Naive B cell (primary cell): ENCODE data around the gene ARHGAP6. TPM values are rescaled to one million over a fixed set of nuclear protein-coding genes. Genes with fewer than 3 reads are reported as not detected.

Experiments
- ATAC-seq, 2 donors: fragments of 150-1000 bp; cut with Tn5 transposase; 2 replicates each; pipeline ENCODE4 v1.10.0; 2021; ENCODE audit warnings: low read depth in 2 of 2, mild to moderate bottlenecking in 2 of 2, moderate library complexity in 2 of 2
- DNase-seq: peaks from one replicate; pipeline ENCODE4 v3.0.0; 2022
- H3K27ac Mint-ChIP-seq, 6 donors: one replicate each; pipeline ENCODE4 v1.8.0; 2020 to 2022; ENCODE audit warnings: mild to moderate bottlenecking in 6 of 6, mixed read lengths in 6 of 6, moderate library complexity in 5 of 6, inconsistent platforms in 2 of 6
- H3K27me3 Mint-ChIP-seq, 3 donors: one replicate each; pipeline ENCODE4 v1.8.0; 2021 to 2022; ENCODE audit warnings: mixed read lengths in 3 of 3, mild to moderate bottlenecking in 1 of 3
- H3K36me3 Mint-ChIP-seq, 2 donors: one replicate each; pipeline ENCODE4 v1.8.0; 2020 to 2022; ENCODE audit warnings: mixed read lengths in 2 of 2, inconsistent platforms in 1 of 2, mild to moderate bottlenecking in 1 of 2
- H3K4me1 Mint-ChIP-seq, 3 donors: one replicate each; pipeline ENCODE4 v1.8.0; 2020 to 2022; ENCODE audit warnings: mixed read lengths in 3 of 3, inconsistent platforms in 1 of 3, mild to moderate bottlenecking in 1 of 3, moderate library complexity in 1 of 3
- H3K4me3 Mint-ChIP-seq, 8 donors: one replicate each; pipeline ENCODE4 v1.8.0; 2020 to 2022; ENCODE audit warnings: mild to moderate bottlenecking in 8 of 8, mixed read lengths in 8 of 8, moderate library complexity in 8 of 8, inconsistent platforms in 2 of 8
- H3K9me3 Mint-ChIP-seq, 7 donors: one replicate each; pipeline ENCODE4 v1.8.0; 2020 to 2022; ENCODE audit warnings: mixed read lengths in 7 of 7, mild to moderate bottlenecking in 5 of 7, inconsistent platforms in 2 of 7, moderate library complexity in 1 of 7
- polyA plus RNA-seq, 6 donors: library from polyadenylated mRNA; unstranded; fragments of 300-500 nt; fragmentation: Illumina TruSeq; gene quantifications; one replicate each; pipeline ENCODE4 v1.2.3, GENCODE V29; 2021; ENCODE audit warnings: low read depth in 6 of 6

The ARHGAP6 gene
- under 1 TPM in 4 of 6 donors, not detected in 2; 0.05 to 0.12 (median 0.09) TPM for polyA plus RNA-seq

GRCh38 chrX:11665168-11666111 lies at the start of gene ARHGAP6:
TSS of gene ARHGAP6 (minus strand) at chrX:11665920. CDS start at chrX:11664828, 1,092 bp downstream.
- Mint-ChIP-seq H3K9me3 (peaks cover 0 to 5% (median 0%) of the 10 kb centered on the region in 7 donors), H3K27ac (no peak within 1 kb of the TSS), H3K4me3 (peak within 1 kb of the TSS in 4 of 8 donors; percentile 20 to 65 (median 40)), H3K36me3 (no peaks in the 10 kb centered on the region), H3K27me3 (peaks cover 36 to 64% (median 54%) of the 10 kb centered on the region in 3 donors), H3K4me1 (peaks cover 5 to 11% (median 7%) of the 10 kb centered on the region in 3 donors)
- ATAC-seq = no peak
- DNase-seq = no peak

GRCh38 chrX:11704725-11705495 lies 39.2 kb upstream of the ARHGAP6 start:
- ATAC-seq (no peak), DNase-seq (no peak)
- H3K4me1 Mint-ChIP-seq = no peaks in the 10 kb centered on the region
- no peaks in the 10 kb centered on the region for H3K36me3 Mint-ChIP-seq
- H3K9me3 Mint-ChIP-seq = peaks cover 0 to 4% (median 0%) of the 10 kb centered on the region in 7 donors
- peaks cover 5 to 31% (median 15%) of the 10 kb centered on the region in 3 donors for H3K27me3 Mint-ChIP-seq
- H3K4me3 Mint-ChIP-seq = no peak overlapping the region
- no peak overlapping the region for H3K27ac Mint-ChIP-seq

- peaks cover 0 to 4% (median 0%) of the 10 kb centered on the region in 7 donors for H3K9me3 Mint-ChIP-seq
- no peak overlapping the region for H3K27ac Mint-ChIP-seq
- H3K27me3 Mint-ChIP-seq = peaks cover 5 to 31% (median 15%) of the 10 kb centered on the region in 3 donors
- H3K4me3 Mint-ChIP-seq = no peak overlapping the region
- DNase-seq = no peak
- no peaks in the 10 kb centered on the region for H3K36me3 Mint-ChIP-seq
- ATAC-seq = no peak
- H3K4me1 Mint-ChIP-seq = no peaks in the 10 kb centered on the region
Measured at GRCh38 chrX:11703855-11704254, 38.1 kb upstream of the ARHGAP6 start.

GRCh38 chrX:11702965-11703631 lies 37.4 kb upstream of the ARHGAP6 start:
- Mint-ChIP-seq H3K27me3 (peaks cover 5 to 31% (median 15%) of the 10 kb centered on the region in 3 donors), H3K27ac (peak overlapping the region in 1 of 6 donors; percentile 5), H3K9me3 (peaks cover 0 to 4% (median 0%) of the 10 kb centered on the region in 7 donors), H3K4me1 (no peaks in the 10 kb centered on the region), H3K4me3 (no peak overlapping the region), H3K36me3 (no peaks in the 10 kb centered on the region)
- ATAC-seq (no peak), DNase-seq (no peak)

- DNase-seq (no peak), ATAC-seq (no peak)
- Mint-ChIP-seq H3K9me3 (peaks cover 0 to 4% (median 0%) of the 10 kb centered on the region in 7 donors), H3K27ac (no peak overlapping the region), H3K4me1 (no peaks in the 10 kb centered on the region), H3K4me3 (no peak overlapping the region), H3K27me3 (peaks cover 5 to 31% (median 15%) of the 10 kb centered on the region in 3 donors), H3K36me3 (no peaks in the 10 kb centered on the region)
Measured at GRCh38 chrX:11702420-11702819, 36.7 kb upstream of the ARHGAP6 start.

GRCh38 chrX:11698702-11699101 lies 33.0 kb upstream of the ARHGAP6 start:
- Mint-ChIP-seq H3K4me3 (no peak overlapping the region), H3K4me1 (no peaks in the 10 kb centered on the region), H3K36me3 (no peaks in the 10 kb centered on the region), H3K9me3 (peaks cover 0 to 4% (median 0%) of the 10 kb centered on the region in 7 donors), H3K27me3 (peaks cover 7 to 27% (median 13%) of the 10 kb centered on the region in 3 donors), H3K27ac (no peak overlapping the region)
- DNase-seq (no peak), ATAC-seq (no peak)

GRCh38 chrX:11688201-11688600 lies 22.5 kb upstream of the ARHGAP6 start:
- ATAC-seq (no peak), DNase-seq (no peak)
- Mint-ChIP-seq H3K27ac (no peak overlapping the region), H3K4me1 (no peaks in the 10 kb centered on the region), H3K4me3 (no peak overlapping the region), H3K27me3 (peaks cover under 1 to 20% (median 15%) of the 10 kb centered on the region in 3 donors), H3K9me3 (peaks cover 0 to 8% (median 0%) of the 10 kb centered on the region in 7 donors), H3K36me3 (no peaks in the 10 kb centered on the region)

GRCh38 chrX:11687157-11687556 lies 21.4 kb upstream of the ARHGAP6 start:
- no peak for DNase-seq
- peaks cover 0 to 16% (median 12%) of the 10 kb centered on the region in 3 donors for H3K27me3 Mint-ChIP-seq
- H3K4me1 Mint-ChIP-seq = no peaks in the 10 kb centered on the region
- H3K27ac Mint-ChIP-seq = no peak overlapping the region
- H3K9me3 Mint-ChIP-seq = peaks cover 0 to 8% (median 0%) of the 10 kb centered on the region in 7 donors
- H3K36me3 Mint-ChIP-seq = no peaks in the 10 kb centered on the region
- ATAC-seq = no peak
- no peak overlapping the region for H3K4me3 Mint-ChIP-seq

- peaks cover 7 to 16% (median 14%) of the 10 kb centered on the region in 3 donors for H3K27me3 Mint-ChIP-seq
- ATAC-seq (no peak), DNase-seq (no peak)
- H3K4me3 Mint-ChIP-seq = no peak overlapping the region
- peaks cover 0 to 4% (median 0%) of the 10 kb centered on the region in 7 donors for H3K9me3 Mint-ChIP-seq
- H3K27ac Mint-ChIP-seq = no peak overlapping the region
- H3K4me1 Mint-ChIP-seq = no peaks in the 10 kb centered on the region
- no peaks in the 10 kb centered on the region for H3K36me3 Mint-ChIP-seq
Measured at GRCh38 chrX:11683057-11683456, 17.3 kb upstream of the ARHGAP6 start.

- peaks cover 0 to 5% (median 0%) of the 10 kb centered on the region in 7 donors for H3K9me3 Mint-ChIP-seq
- no peak overlapping the region for H3K4me3 Mint-ChIP-seq
- H3K36me3 Mint-ChIP-seq = no peaks in the 10 kb centered on the region
- DNase-seq (no peak), ATAC-seq (no peak)
- H3K27ac Mint-ChIP-seq = no peak overlapping the region
- no peaks in the 10 kb centered on the region for H3K4me1 Mint-ChIP-seq
- H3K27me3 Mint-ChIP-seq = peaks cover 0 to 11% (median 7%) of the 10 kb centered on the region in 3 donors
Measured at GRCh38 chrX:11678158-11678557, 12.4 kb upstream of the ARHGAP6 start.

GRCh38 chrX:11672213-11672612 lies 6.5 kb upstream of the ARHGAP6 start:
- no peak for ATAC-seq
- Mint-ChIP-seq H3K9me3 (peaks cover 0 to 5% (median 0%) of the 10 kb centered on the region in 7 donors), H3K4me1 (no peaks in the 10 kb centered on the region), H3K27me3 (peaks cover 21 to 36% (median 28%) of the 10 kb centered on the region in 3 donors), H3K27ac (no peak overlapping the region), H3K4me3 (no peak overlapping the region), H3K36me3 (no peaks in the 10 kb centered on the region)
- DNase-seq = no peak

- Mint-ChIP-seq H3K4me1 (peaks cover 0 to 8% (median 6%) of the 10 kb centered on the region in 3 donors), H3K27me3 (peaks cover 33 to 52% (median 35%) of the 10 kb centered on the region in 3 donors), H3K36me3 (no peaks in the 10 kb centered on the region), H3K27ac (no peak overlapping the region), H3K4me3 (no peak overlapping the region), H3K9me3 (peaks cover 0 to 3% (median 0%) of the 10 kb centered on the region in 7 donors)
- DNase-seq (no peak), ATAC-seq (no peak)
Measured at GRCh38 chrX:11670316-11670715, 4.6 kb upstream of the ARHGAP6 start.
